ENCODE data around the gene DTX3. TPM values are rescaled to one million over a fixed set of nuclear protein-coding genes. Genes with fewer than 3 reads are reported as not detected.

Gene DTX3
- total and polyA plus RNA-seq, 2 of the 13 experiments (the other 11 are each of a cell fraction or from before 2014, with no cell fraction given), result 9.0 to 27.2 TPM

- TF ChIP-seq MYC (CRISPR knock-in tag; IDR thresholded peaks at IDR 0.05; ENCODE audit: borderline replicate concordance), result peak; percentile 86; the same call in 1 of the 2 replicates
- peak; percentile 39 for TF ChIP-seq SRSF1 (optimal IDR thresholded peaks at IDR 0.05; ENCODE audit: low read depth, low read length)
- TF ChIP-seq ZBTB21 (CRISPR knock-in tag; IDR thresholded peaks at IDR 0.05), result no peak
- TF ChIP-seq RAD51 (IDR thresholded peaks at IDR 0.05; ENCODE audit: borderline replicate concordance), result no peak
Measured at GRCh38 chr12:57611108-57611826, 6.6 kb downstream of the DTX3 start, which contains the start of gene ARHGEF25 (continued).

GRCh38 chr12:57611827-57612710 lies 7.4 kb downstream of the DTX3 start:
- H3K4me2 ChIP-seq (ENCODE audit: low read depth, low read length), result peak overlapping the region; percentile 73
- no peaks in the 10 kb centered on the region for H3K36me3 ChIP-seq (replicated peaks in 1 of 2; ENCODE audit: control insufficient read depth in 1 of 2, insufficient read depth in 2 of 2, low read length in 2 of 2)
- H3K4me1 ChIP-seq (ENCODE audit: insufficient read depth, low read length), result peaks cover 32% of the 10 kb centered on the region
- intact Hi-C loops (cut with micrococcal nuclease; ENCODE audit: unreplicated experiment) (no loop called here), in situ Hi-C loops (cut with HindIII; ENCODE audit: extremely low pct_ligation_motif_present, low pct_unique_long_range_greater_than_20kb) (no loop called here)
- no peaks in the 10 kb centered on the region for H3K79me2 ChIP-seq (ENCODE audit: insufficient read depth, low read length)
- TSS peak; percentile 83 for BruUV-seq (replicated peaks)
- no peaks in the 10 kb centered on the region for H3K9me3 ChIP-seq (ENCODE audit: low read length)
- 30% methylated on average over 10 of the region's 23 CpGs for WGBS (ENCODE audit: low lambda C conversion rate)
- no peaks in the 10 kb centered on the region for H4K20me1 ChIP-seq (ENCODE audit: insufficient read depth, low read length)
- no peak overlapping the region for H2AFZ ChIP-seq (ENCODE audit: low read length)
- POLR2A ChIA-PET, result interaction anchor here (0.9 to 2.8 kb wide), 10 partner anchors 8 to 160 kb away, joined by 3 to 26 read pairs (median 6); partner anchors contain the start of genes DCTN2, DDIT3, EEF1AKMT3 and METTL1
- TF ChIP-seq PRDM10 (CRISPR knock-in tag; IDR thresholded peaks at IDR 0.05; ENCODE audit: low read depth) (peak; percentile 66; the same call in 1 of the 2 replicates), ZNF503 (CRISPR knock-in tag; IDR thresholded peaks at IDR 0.05) (no peak)
- H3K9ac ChIP-seq (ENCODE audit: insufficient read depth, low read depth, low read length), result peak overlapping the region; percentile 67
- H3K27me3 ChIP-seq (ENCODE audit: control insufficient read depth in 1 of 2, insufficient read depth in 2 of 2, low read length in 2 of 2), result peaks cover 0 to 19% of the 10 kb centered on the region in 2 experiments; a peak in 2 of 5 replicates
- no peak for ATAC-seq
- CTCF ChIA-PET (ENCODE audit: low intra/inter-chr PET ratio, low total read pairs), result no interaction called here
- H3K4me3 ChIP-seq (replicated peaks in 1 of 3; ENCODE audit: insufficient read depth in 1 of 3, low read depth in 2 of 3, low read length in 3 of 3), result peak overlapping the region; percentile 71 to 78 (median 76); a peak in 5 of 6 replicates
- H3K27ac ChIP-seq (ENCODE audit: extremely low read length, insufficient read depth, low read length), result no peak overlapping the region
- no peak for DNase-seq (ENCODE audit: low spot score)
- no peak for FAIRE-seq

All from HepG2 (cell line).